H1 (cell line): ENCODE measurements around the gene SLC35F3. TPM values are rescaled to one million over a fixed set of nuclear protein-coding genes. Genes with fewer than 3 reads are reported as not detected.

Source experiments
- CTCF ChIA-PET: fragments of 300-600 bp; sonication (Branson Sonifier 250); formaldehyde crosslinking; loops from one replicate; lab custom pipeline; 2021; ENCODE audit not compliant: partially characterized antibody; lab: Charles Lee
- POLR2A ChIA-PET: fragments of 300-600 bp; sonication (Branson Sonifier 250); formaldehyde crosslinking; loops from one replicate; lab custom pipeline; 2021; ENCODE audit warnings: inconsistent platforms; ENCODE audit not compliant: partially characterized antibody; lab: Charles Lee
- DNase-seq, 2 experiments: peaks; one replicate each; pipeline versions ENCODE4 v3.0.0 to v3.0.0-alpha.2; 2010 to 2022; ENCODE audit warnings: low spot score in 2 of 2, low read depth in 1 of 2, mixed read lengths in 1 of 2
- FAIRE-seq: peaks from 2 replicates; lab custom pipeline; 2011; peaks lifted over from hg19 to GRCh38; lab: Jason Lieb, UNC
- H2AFZ ChIP-seq: 2 replicates; pipeline ENCODE4 v1.8.1; 2012; ENCODE audit warnings: low read length, inconsistent platforms
- H2AK5ac ChIP-seq: 2 replicates; pipeline ENCODE4 v1.6.1; 2013; ENCODE audit warnings: low read depth, low read length
- H2BK120ac ChIP-seq: replicated peaks from 2 replicates; pipeline ENCODE3; 2013; ENCODE audit warnings: low read depth, low read length, inconsistent platforms
- H2BK12ac ChIP-seq: 2 replicates; pipeline ENCODE4 v1.6.1; 2013; ENCODE audit warnings: low read depth, low read length
- H2BK15ac ChIP-seq: 2 replicates; pipeline ENCODE4 v1.6.1; 2013; ENCODE audit warnings: low read length
- H2BK20ac ChIP-seq: 2 replicates; pipeline ENCODE4 v1.6.1; 2013; ENCODE audit warnings: low read length
- H2BK5ac ChIP-seq: 2 replicates; pipeline ENCODE4 v1.6.1; 2013; ENCODE audit warnings: low read depth, low read length
- H3K14ac ChIP-seq: 2 replicates; pipeline ENCODE4 v1.6.1; 2013; ENCODE audit warnings: inconsistent platforms; ENCODE audit not compliant: insufficient read length
- H3K18ac ChIP-seq: 2 replicates; pipeline ENCODE4 v1.6.1; 2013; ENCODE audit warnings: low read length; ENCODE audit errors: extremely low read depth
- H3K23ac ChIP-seq: 2 replicates; pipeline ENCODE4 v1.6.1; 2013; ENCODE audit warnings: inconsistent platforms; ENCODE audit not compliant: insufficient read length
- H3K23me2 ChIP-seq: 2 replicates; pipeline ENCODE4 v1.6.1; 2013; ENCODE audit warnings: low read depth, low read length
- H3K27ac ChIP-seq: 2 replicates; pipeline ENCODE4 v1.6.1; 2011; ENCODE audit warnings: low read depth, low read length, inconsistent platforms
- H3K27me3 ChIP-seq, 4 experiments: replicated peaks in 1 of 4; 1 replicate in 1 of 4; 2 replicates in 3 of 4; pipeline versions ENCODE4 v1.6.1 to v1.8.1; 2011 to 2013; ENCODE audit warnings: low read length in 3 of 4, mild to moderate bottlenecking in 3 of 4, inconsistent platforms in 2 of 4, mixed read lengths in 2 of 4, moderate library complexity in 1 of 4; ENCODE audit not compliant: control insufficient read depth in 3 of 4, insufficient read depth in 3 of 4; ENCODE audit errors: extremely low read depth in 1 of 4
- H3K36me3 ChIP-seq, 4 experiments: 2 replicates each; pipeline versions ENCODE4 v1.6.1 to v1.8.1; 2011 to 2013; ENCODE audit warnings: mild to moderate bottlenecking in 4 of 4, low read length in 3 of 4, moderate library complexity in 2 of 4, control low read depth in 1 of 4, inconsistent platforms in 1 of 4; ENCODE audit not compliant: insufficient read depth in 4 of 4, control insufficient read depth in 2 of 4
- H3K4ac ChIP-seq: replicated peaks from 2 replicates; pipeline ENCODE3; 2013; ENCODE audit warnings: low read length, low read depth, mixed read lengths, inconsistent platforms; ENCODE audit not compliant: insufficient read length
- H3K4me1 ChIP-seq, 4 experiments: replicated peaks in 1 of 4; 1 replicate in 1 of 4; 2 replicates in 3 of 4; pipeline versions ENCODE4 v1.6.1 to v1.8.1; 2011 to 2013; ENCODE audit warnings: low read length in 3 of 4, inconsistent platforms in 2 of 4, mixed read lengths in 1 of 4; ENCODE audit not compliant: insufficient read depth in 4 of 4, control insufficient read depth in 3 of 4
- H3K4me2 ChIP-seq, 2 experiments: 2 replicates each; pipeline versions ENCODE4 v1.6.1 to v1.8.1; 2011 to 2013; ENCODE audit warnings: low read depth in 2 of 2, low read length in 2 of 2, control low read depth in 1 of 2, inconsistent platforms in 1 of 2, mild to moderate bottlenecking in 1 of 2; ENCODE audit not compliant: insufficient read depth in 1 of 2
- H3K4me3 ChIP-seq, 4 experiments: fragments of 200-600, 300-600 bp in 1 of 4; sonication (generic), shearing (Covaris generic), sonication (Bioruptor Twin) in 1 of 4; 2 replicates each; pipeline versions ENCODE4 v1.5.1 to v1.8.1; 2011 to 2016; ENCODE audit warnings: low read length in 4 of 4, low read depth in 3 of 4, control low read depth in 2 of 4, inconsistent platforms in 2 of 4, mild to moderate bottlenecking in 2 of 4, mixed read lengths in 1 of 4, moderate library complexity in 1 of 4; ENCODE audit not compliant: insufficient read depth in 2 of 4; ENCODE audit errors: extremely low read depth in 1 of 4
- H3K56ac ChIP-seq: replicated peaks from 2 replicates; pipeline ENCODE3; 2013; ENCODE audit warnings: low read depth, mild to moderate bottlenecking, mixed read lengths, low read length, inconsistent platforms; ENCODE audit not compliant: insufficient read length
- H3K79me1 ChIP-seq: 2 replicates; pipeline ENCODE4 v1.6.1; 2013; ENCODE audit warnings: low read depth, low read length, control low read depth
- H3K79me2 ChIP-seq, 2 experiments: 2 replicates each; pipeline versions ENCODE4 v1.6.1 to v1.8.1; 2012 to 2013; ENCODE audit warnings: low read length in 2 of 2, mild to moderate bottlenecking in 2 of 2, inconsistent platforms in 1 of 2; ENCODE audit not compliant: insufficient read depth in 2 of 2, control insufficient read depth in 1 of 2
- H3K9ac ChIP-seq, 4 experiments: replicated peaks in 1 of 4; 1 replicate in 1 of 4; 2 replicates in 3 of 4; pipeline versions ENCODE4 v1.6.1 to v1.8.1; 2011 to 2013; ENCODE audit warnings: low read depth in 3 of 4, low read length in 3 of 4, control low read depth in 2 of 4, mild to moderate bottlenecking in 2 of 4, moderate library complexity in 2 of 4, inconsistent platforms in 1 of 4; ENCODE audit errors: extremely low read depth in 1 of 4
- H3K9me3 ChIP-seq, 2 experiments: 2 replicates each; pipeline versions ENCODE4 v1.6.1 to v1.8.1; 2012 to 2013; ENCODE audit warnings: mild to moderate bottlenecking in 2 of 2, moderate library complexity in 2 of 2, control low read depth in 1 of 2, inconsistent platforms in 1 of 2, low read depth in 1 of 2, low read length in 1 of 2, mixed read lengths in 1 of 2; ENCODE audit not compliant: insufficient read depth in 2 of 2
- H4K20me1 ChIP-seq, 2 experiments: replicated peaks in 1 of 2; 2 replicates each; pipeline versions ENCODE3 to v1.8.1; 2011 to 2013; ENCODE audit warnings: inconsistent platforms in 2 of 2, low read length in 2 of 2, mild to moderate bottlenecking in 1 of 2; ENCODE audit not compliant: insufficient read depth in 2 of 2, control insufficient read depth in 1 of 2
- H4K5ac ChIP-seq: 2 replicates; pipeline ENCODE4 v1.6.1; 2013; ENCODE audit warnings: low read length, low read depth, mixed read lengths, inconsistent platforms; ENCODE audit not compliant: insufficient read length
- H4K8ac ChIP-seq: 2 replicates; pipeline ENCODE4 v1.8.0; 2013; ENCODE audit warnings: mild to moderate bottlenecking, moderate library complexity, low read length, inconsistent platforms; ENCODE audit not compliant: insufficient read depth; ENCODE audit errors: extremely low read depth
- H4K91ac ChIP-seq: replicated peaks from 2 replicates; pipeline ENCODE3; 2013; ENCODE audit warnings: low read length, mixed read lengths, inconsistent platforms; ENCODE audit not compliant: insufficient read length
- CREB1 ChIP-seq: IDR thresholded peaks from 2 replicates; pipeline ENCODE4 v1.6.1; 2012; ENCODE audit warnings: inconsistent platforms
- GABPA ChIP-seq: IDR thresholded peaks from 2 replicates; pipeline ENCODE4 v1.6.1; 2011; ENCODE audit warnings: mild to moderate bottlenecking, low read length, moderate library complexity, borderline replicate concordance; ENCODE audit not compliant: insufficient read depth
- RNF2 ChIP-seq: fragments of 200-900, 300-1000 bp; sonication (generic); IDR thresholded peaks from 2 replicates; pipeline ENCODE4 v1.7.1; 2016; ENCODE audit warnings: borderline replicate concordance, low read depth, mild to moderate bottlenecking, antibody characterized with exemption, low read length; ENCODE audit not compliant: poor library complexity, severe bottlenecking; ENCODE audit errors: missing control alignments
- RXRA ChIP-seq: IDR thresholded peaks from 2 replicates; pipeline ENCODE4 v1.6.1; 2011; ENCODE audit warnings: low read depth, mild to moderate bottlenecking, low read length, moderate library complexity; ENCODE audit not compliant: insufficient read depth
- SAP30 ChIP-seq: fragments of 300-600 bp; sonication (generic); IDR thresholded peaks from 2 replicates; pipeline ENCODE4 v1.7.1; 2012; ENCODE audit warnings: low read length, moderate library complexity, mild to moderate bottlenecking, inconsistent platforms; ENCODE audit not compliant: insufficient read depth, insufficient replicate concordance
- SIRT6 ChIP-seq: IDR thresholded peaks from one replicate; pipeline ENCODE4 v1.7.1; 2012; ENCODE audit warnings: low read length, inconsistent platforms
- SP2 ChIP-seq: IDR thresholded peaks from 2 replicates; pipeline ENCODE4 v1.6.1; 2012; ENCODE audit warnings: mild to moderate bottlenecking, low read length, inconsistent platforms
- SP4 ChIP-seq: IDR thresholded peaks from 2 replicates; pipeline ENCODE4 v1.6.1; 2012; ENCODE audit warnings: low read length, inconsistent platforms
- TAF1 ChIP-seq: IDR thresholded peaks from 2 replicates; pipeline ENCODE4 v1.6.1; 2011; ENCODE audit warnings: mild to moderate bottlenecking, low read depth, low read length
- TEAD4 ChIP-seq: IDR thresholded peaks from 2 replicates; pipeline ENCODE4 v1.6.1; 2012; ENCODE audit warnings: low read depth, low read length, inconsistent platforms, mixed read lengths
- YY1 ChIP-seq: IDR thresholded peaks from 2 replicates; pipeline ENCODE4 v1.6.1; 2011; ENCODE audit warnings: low read depth, mild to moderate bottlenecking, low read length
- ZNF274 ChIP-seq: IDR thresholded peaks from 2 replicates; pipeline ENCODE4 v1.7.0; 2012; ENCODE audit warnings: low read length, borderline replicate concordance; ENCODE audit errors: extremely low read depth
- WGBS, 2 experiments: shearing (Covaris generic) in 1 of 2; methylation state at CpG; one replicate each; pipeline versions ENCODE4 v1.1.6 to v1.1.7; 2013 to 2015; ENCODE audit warnings: low lambda C conversion rate in 2 of 2, mixed read lengths in 2 of 2, inconsistent platforms in 1 of 2, low coverage in 1 of 2, missing lambda C conversion rate in 1 of 2; ENCODE audit not compliant: insufficient replicate concordance in 2 of 2, insufficient coverage in 1 of 2, insufficient read length in 1 of 2; ENCODE audit errors: extremely low coverage in 1 of 2, missing lambda C conversion rate in 1 of 2; 5-methylcytosine and 5-hydroxymethylcytosine counted together
- polyA plus RNA-seq, 7 experiments: library from polyadenylated mRNA; depleted of rRNA in 3 of 7; stranded (reverse) in 5 of 7; unstranded in 2 of 7; fragments of >200 nt in 5 of 7; fragments of 200-250 nt in 2 of 7; gene quantifications; 1 replicate in 5 of 7; 2 replicates in 1 of 7; 4 replicates in 1 of 7; pipeline versions ENCODE4 v1.2.1 to v1.2.3, GENCODE V29; 2011 to 2013; ENCODE audit warnings: missing spikeins in 2 of 7, mixed read lengths in 2 of 7
- total RNA-seq: library from RNA; stranded (reverse); fragmentation: NEBNext Ultra II Directional; extraction: Animal tissue kit (Norgen Biotek cat#: 25700); gene quantifications from 2 replicates; pipeline ENCODE4 v1.2.1, GENCODE V29; 2021

SLC35F3 gene
- total and polyA plus RNA-seq, 2 of the 8 experiments (the other 6 are each of a cell fraction or from before 2014, with no cell fraction given) = 0.78 to 1.2 TPM

GRCh38 chr1:234222561-234223280 lies 318.2 kb downstream of the SLC35F3 start:
- no peak for FAIRE-seq
- Histone ChIP-seq H3K79me2 (no peaks in the 10 kb centered on the region), H3K56ac (no peak overlapping the region), H2BK12ac (no peak overlapping the region), H3K4me3 (no peak overlapping the region), H3K18ac (no peak overlapping the region), H2BK15ac (no peak overlapping the region), H2BK20ac (no peak overlapping the region), H2BK5ac (no peak overlapping the region), H2AK5ac (no peak overlapping the region), H3K14ac (no peak overlapping the region), H4K20me1 (no peaks in the 10 kb centered on the region), H3K27ac (no peak overlapping the region), H3K23me2 (no peaks in the 10 kb centered on the region), H3K9ac (no peak overlapping the region), H2AFZ (no peak overlapping the region), H3K9me3 (no peaks in the 10 kb centered on the region), H3K4ac (no peak overlapping the region), H4K8ac (no peak overlapping the region), H3K4me2 (no peak overlapping the region), H3K36me3 (no peaks in the 10 kb centered on the region), H2BK120ac (no peak overlapping the region), H3K23ac (no peak overlapping the region), H3K27me3 (no peaks in the 10 kb centered on the region; a peak in 1 of 7 replicates), H3K79me1 (no peaks in the 10 kb centered on the region), H3K4me1 (peaks cover 2 to 10% (median 8%) of the 10 kb centered on the region in 4 experiments; a peak in 6 of 7 replicates), H4K91ac (no peak overlapping the region), H4K5ac (no peak overlapping the region)
- 88% methylated on average over 6 of the region's 6 CpGs; no CpG with 5 or more reads in 1 of the 2 experiments for WGBS, 2 experiments
- ChIA-PET POLR2A (interaction anchor here (1.2 kb wide), 1 partner anchor 10 kb away, joined by 6 read pairs; no protein-coding TSS in a partner anchor), CTCF (interaction anchor here (0.8 to 4.6 kb wide), 10 partner anchors 8 to 104 kb away, joined by 3 to 29 read pairs (median 6); no protein-coding TSS in a partner anchor)
- TF ChIP-seq GABPA (no peak), YY1 (no peak), SP2 (no peak), TAF1 (no peak), SP4 (no peak), ZNF274 (no peak), RNF2 (no peak), TEAD4 (no peak), SIRT6 (no peak), RXRA (no peak), SAP30 (no peak), CREB1 (no peak)
- DNase-seq = no peak
